GM21526 (cell line): ENCODE measurements around the gene FBXO4.

ENCODE experiments used
- ATAC-seq: cut with Tn5 transposase; IDR thresholded peaks from one replicate; pipeline ENCODE4 v1.9.1; 2021; ENCODE audit warnings: moderate library complexity; ENCODE audit not compliant: unreplicated experiment, low FRiP score

Gene FBXO4

DNA sequence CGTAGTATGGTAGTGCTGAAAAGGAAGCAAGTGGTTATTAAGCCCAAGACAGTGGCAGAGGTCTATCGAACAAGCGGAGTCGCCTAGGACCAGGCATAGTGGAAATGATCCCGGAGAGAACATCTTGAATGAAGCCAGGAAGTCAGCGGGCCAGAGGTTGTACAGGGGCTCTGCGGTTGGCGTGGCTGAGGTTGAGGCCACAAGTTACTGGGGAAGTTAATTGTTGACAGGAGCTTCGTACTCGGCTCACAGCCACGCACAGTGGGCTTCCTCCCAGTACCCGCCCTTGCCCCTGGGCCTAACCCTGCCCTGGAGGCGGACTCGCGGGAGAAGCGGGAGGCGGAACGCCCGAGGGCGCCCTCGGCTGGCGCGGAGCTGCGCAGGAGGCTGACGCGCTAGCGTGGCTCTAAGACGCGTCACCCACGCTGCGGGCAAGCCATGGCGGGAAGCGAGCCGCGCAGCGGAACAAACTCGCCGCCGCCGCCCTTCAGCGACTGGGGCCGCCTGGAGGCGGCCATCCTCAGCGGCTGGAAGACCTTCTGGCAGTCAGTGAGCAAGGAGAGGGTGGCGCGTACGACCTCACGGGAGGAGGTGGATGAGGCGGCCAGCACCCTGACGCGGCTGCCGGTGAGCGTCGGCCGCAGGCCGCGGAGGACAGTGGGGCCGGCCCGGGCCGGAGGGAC, at the start of gene FBXO4:
Gene FBXO4, plus strand, starts transcription at position 410 of the 683 bp plus-strand sequence. Its CDS starts 29 bp downstream, at position 439.
- peak; percentile 98 for ATAC-seq

- no peak for ATAC-seq
Observed at GRCh38 chr5:41876678-41877077, 48.4 kb upstream of the FBXO4 start.

DNA sequence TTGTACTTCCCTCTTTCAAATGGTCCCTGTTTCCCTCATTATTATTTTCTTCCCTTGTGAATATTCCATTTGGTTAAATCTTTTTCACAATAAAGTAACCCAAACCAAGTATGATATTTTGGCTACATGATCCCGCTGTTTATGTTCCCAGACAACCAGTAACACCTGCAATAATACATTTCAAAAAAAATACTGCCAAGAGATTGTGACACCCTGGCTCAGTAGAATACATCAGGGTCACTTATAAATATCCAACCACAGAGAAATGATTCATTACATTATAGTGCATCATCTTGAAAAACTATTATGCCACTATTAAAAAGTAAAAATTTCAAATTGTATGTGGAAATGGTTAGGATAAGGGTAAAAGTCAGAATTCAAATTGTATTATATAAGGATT, 47.7 kb upstream of the FBXO4 start:
- no peak for ATAC-seq

- no peak for ATAC-seq
Observed at GRCh38 chr5:41878173-41878572, 46.9 kb upstream of the FBXO4 start.

- no peak for ATAC-seq
Observed at GRCh38 chr5:41878643-41879478, 46.2 kb upstream of the FBXO4 start.

- no peak for ATAC-seq
Observed at GRCh38 chr5:41882765-41883164, 42.3 kb upstream of the FBXO4 start.

GRCh38 chr5:41883243-41883642, 41.8 kb upstream of the FBXO4 start:
- no peak for ATAC-seq

GRCh38 chr5:41883936-41884335, 41.1 kb upstream of the FBXO4 start:
- ATAC-seq, result no peak

GRCh38 chr5:41885286-41885685, 39.8 kb upstream of the FBXO4 start:
- ATAC-seq, result no peak

DNA sequence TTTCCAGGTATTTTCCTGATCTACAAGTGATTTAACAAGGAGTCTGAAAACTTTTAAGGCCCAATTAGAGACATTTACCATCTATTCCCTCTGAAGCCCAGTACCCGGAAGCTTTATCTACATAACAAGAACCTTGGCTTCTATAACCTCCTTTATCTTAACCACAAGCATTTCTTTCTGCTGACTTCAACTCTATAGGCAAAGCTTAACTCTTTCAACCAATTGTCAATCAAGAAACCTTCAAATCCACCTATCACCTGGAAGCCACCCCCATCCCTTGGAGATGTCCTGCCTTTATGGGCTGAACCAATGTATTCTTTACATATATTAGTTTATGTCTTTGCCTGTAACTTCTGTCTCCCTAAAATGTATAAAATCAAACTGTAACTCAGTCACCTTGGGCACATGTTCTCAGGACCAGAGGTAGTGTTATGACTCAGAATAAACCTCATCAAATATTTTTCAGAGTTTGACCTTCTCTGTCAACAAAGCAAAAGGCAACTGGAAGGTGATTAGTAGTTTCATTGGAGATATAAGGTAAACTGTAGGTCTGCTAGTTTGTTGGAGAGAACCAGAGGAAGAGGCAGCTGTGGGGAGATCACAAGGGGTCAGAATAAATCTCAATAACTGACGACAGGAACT, 33.9 kb upstream of the FBXO4 start:
- ATAC-seq, result no peak

GRCh38 chr5:41892031-41892430, 33.0 kb upstream of the FBXO4 start:
- no peak for ATAC-seq

DNA sequence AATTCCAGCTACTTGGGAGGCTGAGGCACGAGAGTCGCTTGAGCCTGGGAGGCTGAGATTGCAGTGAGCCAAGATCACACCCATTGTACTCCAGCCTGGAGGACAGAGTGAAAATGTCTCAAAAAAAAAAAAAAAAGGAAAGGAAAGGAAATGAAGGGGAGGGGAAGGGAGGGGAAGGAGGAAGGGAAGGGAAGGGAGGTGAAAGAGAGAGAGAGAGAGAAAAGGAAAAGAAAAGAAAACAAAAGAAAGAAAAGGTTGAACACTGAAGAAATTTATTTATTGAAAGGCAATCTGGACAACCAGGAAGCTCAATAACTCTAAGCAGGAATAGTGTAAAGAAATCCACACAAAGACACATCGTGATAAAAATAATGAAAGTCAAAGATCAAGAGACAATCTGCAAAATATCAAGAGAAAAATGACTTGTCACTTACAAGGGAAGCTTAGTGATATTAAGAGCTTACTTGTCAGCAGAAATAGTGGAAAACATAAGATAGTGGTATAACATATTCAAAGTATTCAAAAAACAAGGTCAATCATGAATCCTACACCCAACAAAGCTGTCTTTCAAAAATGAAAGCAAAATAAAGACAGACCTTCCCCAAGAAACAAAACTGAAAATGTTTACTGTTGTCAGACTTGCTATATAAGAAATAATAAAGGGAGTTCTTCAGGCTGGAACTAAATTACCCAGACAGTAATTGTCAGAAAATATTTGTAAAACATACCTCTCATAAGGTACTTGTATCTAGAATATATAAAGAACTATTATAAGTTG, 31.8 kb upstream of the FBXO4 start:
- ATAC-seq, result no peak

- ATAC-seq, result no peak
Observed at GRCh38 chr5:41896230-41896629, 28.9 kb upstream of the FBXO4 start.

DNA sequence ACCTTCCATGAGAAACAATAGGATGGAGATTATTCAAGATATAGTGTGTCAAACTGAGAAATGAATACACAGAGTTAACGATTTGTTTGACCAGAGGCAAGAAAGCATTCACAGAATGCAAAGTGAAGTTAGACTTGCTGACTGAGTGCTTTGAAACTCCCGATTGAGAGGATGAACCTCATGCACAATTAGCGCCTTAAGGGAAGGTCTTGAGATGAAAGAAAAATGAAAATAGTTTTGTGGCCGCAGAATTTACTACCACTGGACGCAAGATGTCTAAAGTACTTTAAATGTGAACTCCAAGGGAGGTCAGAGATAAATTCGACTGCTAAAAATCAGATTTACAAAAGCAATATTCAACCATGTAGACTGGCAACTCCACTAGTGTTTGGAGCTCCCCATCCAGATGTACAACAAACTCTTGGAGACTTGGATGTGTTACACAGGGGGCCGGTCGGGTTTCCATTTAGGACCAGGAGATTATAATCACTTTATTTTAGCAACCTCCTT, 21.6 kb upstream of the FBXO4 start:
- ATAC-seq, result no peak

GRCh38 chr5:41903892-41904799, 20.9 kb upstream of the FBXO4 start, which contains the start of gene RIMOC1:
Gene RIMOC1 (plus strand): TSS chr5:41904344. CDS start chr5:41904368, 24 bp downstream.
- peak; percentile 99 for ATAC-seq

DNA sequence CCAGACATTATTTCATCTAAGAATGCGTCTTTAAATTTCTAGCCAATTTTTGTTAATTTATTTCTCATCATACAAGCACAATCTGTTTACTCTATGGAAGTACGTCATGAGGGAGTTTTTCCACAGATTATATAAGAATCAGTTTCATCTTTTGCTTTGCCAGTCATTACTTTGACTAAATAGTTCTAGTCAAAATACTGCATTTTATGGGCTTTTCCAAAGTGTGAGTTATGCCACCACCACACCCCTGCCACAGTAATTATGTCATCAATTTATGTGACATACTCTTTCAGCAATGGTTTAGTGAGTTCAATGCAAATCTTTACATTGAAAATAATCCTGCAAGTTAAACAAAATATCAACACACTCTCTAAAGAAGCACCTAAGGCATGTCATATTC, 18.9 kb upstream of the FBXO4 start:
- no peak for ATAC-seq

DNA sequence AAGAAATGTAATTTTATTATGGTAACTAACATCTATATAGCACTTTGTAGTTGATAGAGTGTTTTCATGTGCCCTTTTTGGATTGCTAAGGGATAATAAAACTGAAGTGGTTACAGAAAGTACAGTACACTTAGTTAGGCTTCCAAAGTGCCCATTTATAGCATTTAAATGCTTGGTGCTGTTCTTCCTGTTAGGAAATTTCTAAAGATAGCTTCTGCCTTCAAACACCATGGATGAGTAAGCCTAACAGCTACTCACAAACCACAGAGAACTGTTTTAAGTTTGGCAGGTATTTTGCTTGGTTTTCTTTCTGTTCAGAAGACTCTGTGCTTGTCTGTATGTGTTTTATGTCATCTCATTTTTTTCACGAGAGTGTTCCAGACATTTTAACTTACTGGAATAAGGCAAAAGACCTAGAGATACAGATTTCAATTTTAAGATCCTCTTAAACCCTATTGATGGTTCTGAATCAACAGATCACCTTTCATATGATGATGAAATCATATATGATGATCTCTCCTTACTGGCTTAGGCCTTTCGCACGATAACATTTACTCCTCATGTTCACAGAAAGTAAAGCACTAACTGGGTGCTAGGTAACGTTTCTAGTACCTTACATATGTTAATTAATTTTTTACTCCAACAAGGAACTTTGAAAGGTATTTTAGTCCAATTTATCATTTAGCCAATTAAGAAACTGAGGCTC, 16.6 kb upstream of the FBXO4 start:
- no peak for ATAC-seq

- peak; percentile 74 for ATAC-seq
Observed at GRCh38 chr5:41918105-41918504, 7.0 kb upstream of the FBXO4 start.

GRCh38 chr5:41921166-41921565, 3.9 kb upstream of the FBXO4 start:
- ATAC-seq, result no peak
